Measurements from ENCODE around the gene TNFRSF8.

DNA sequence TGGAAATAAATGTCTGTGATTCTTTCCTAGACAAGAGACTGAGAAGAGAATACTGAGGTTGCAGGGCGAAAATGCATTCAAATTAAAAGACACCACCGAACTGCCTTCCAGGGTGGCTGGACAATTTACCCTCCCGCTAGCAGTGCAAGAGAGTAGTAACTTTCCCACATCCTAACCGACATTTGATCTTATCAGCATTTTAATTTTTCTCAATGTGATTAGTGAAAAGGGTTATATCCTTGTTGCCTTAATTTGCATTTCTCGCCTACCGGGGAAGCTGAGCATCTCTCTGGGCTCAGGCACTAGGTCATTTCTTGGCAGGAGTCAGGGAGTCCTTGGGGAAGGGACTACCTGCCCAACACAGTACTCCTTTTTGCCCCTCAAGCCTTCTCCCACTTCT, 2.8 kb downstream of the TNFRSF8 start:
- TF ChIP-seq, protein P1, sequence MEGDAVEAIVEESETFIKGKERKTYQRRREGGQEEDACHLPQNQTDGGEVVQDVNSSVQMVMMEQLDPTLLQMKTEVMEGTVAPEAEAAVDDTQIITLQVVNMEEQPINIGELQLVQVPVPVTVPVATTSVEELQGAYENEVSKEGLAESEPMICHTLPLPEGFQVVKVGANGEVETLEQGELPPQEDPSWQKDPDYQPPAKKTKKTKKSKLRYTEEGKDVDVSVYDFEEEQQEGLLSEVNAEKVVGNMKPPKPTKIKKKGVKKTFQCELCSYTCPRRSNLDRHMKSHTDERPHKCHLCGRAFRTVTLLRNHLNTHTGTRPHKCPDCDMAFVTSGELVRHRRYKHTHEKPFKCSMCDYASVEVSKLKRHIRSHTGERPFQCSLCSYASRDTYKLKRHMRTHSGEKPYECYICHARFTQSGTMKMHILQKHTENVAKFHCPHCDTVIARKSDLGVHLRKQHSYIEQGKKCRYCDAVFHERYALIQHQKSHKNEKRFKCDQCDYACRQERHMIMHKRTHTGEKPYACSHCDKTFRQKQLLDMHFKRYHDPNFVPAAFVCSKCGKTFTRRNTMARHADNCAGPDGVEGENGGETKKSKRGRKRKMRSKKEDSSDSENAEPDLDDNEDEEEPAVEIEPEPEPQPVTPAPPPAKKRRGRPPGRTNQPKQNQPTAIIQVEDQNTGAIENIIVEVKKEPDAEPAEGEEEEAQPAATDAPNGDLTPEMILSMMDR (IDR thresholded peaks at IDR 0.05; ENCODE audit: insufficient read depth, low read length, poor library complexity, severe bottlenecking) = no peak
- TF ChIP-seq EZH2phosphoT487 (conservative IDR thresholded peaks at IDR 0.05; ENCODE audit: low read length) = no peak

Data from SU-DHL-6 (cell line).